GM18502 (cell line): ENCODE measurements around the gene IFIT1.
"Not testable (repeated sequence)": the region's sequence is repeated elsewhere in the genome, so short reads cannot be mapped to it uniquely, and the experiment has no call there.

Experiments used
- ATAC-seq: cut with Tn5 transposase; IDR thresholded peaks from one replicate; pipeline ENCODE4 v1.9.1; 2021; ENCODE audit warnings: mild to moderate bottlenecking; ENCODE audit not compliant: unreplicated experiment, poor library complexity

Gene IFIT1

GRCh38 chr10:89363729-89364442 is 28.5 kb upstream of the IFIT1 start:
- ATAC-seq = no peak

GRCh38 chr10:89364531-89364930 is 27.9 kb upstream of the IFIT1 start:
- ATAC-seq = peak; percentile 41

GRCh38 chr10:89367529-89367928 is 24.9 kb upstream of the IFIT1 start:
- peak; percentile 80 for ATAC-seq

- ATAC-seq = no peak
These were observed 24.3 kb upstream of the IFIT1 start for GRCh38 chr10:89368129-89368528.

- ATAC-seq = no peak
These were observed 23.0 kb upstream of the IFIT1 start for GRCh38 chr10:89369156-89370105.

GRCh38 chr10:89371079-89371478 is 21.3 kb upstream of the IFIT1 start:
- no peak for ATAC-seq

- no peak for ATAC-seq
These were observed 20.4 kb upstream of the IFIT1 start for GRCh38 chr10:89371987-89372386.

GRCh38 chr10:89373916-89374711 is 18.3 kb upstream of the IFIT1 start:
- no peak for ATAC-seq

GRCh38 chr10:89374713-89375141 is 17.7 kb upstream of the IFIT1 start:
- ATAC-seq = no peak

- ATAC-seq = no peak
These were observed 14.5 kb upstream of the IFIT1 start, which contains the start of gene IFIT1B for GRCh38 chr10:89377705-89378637. Gene IFIT1B, plus strand, starts transcription at chr10:89378056. Its CDS starts 80 bp downstream, at chr10:89378136.

GRCh38 chr10:89379103-89379502 is 13.3 kb upstream of the IFIT1 start:
- no peak for ATAC-seq

- no peak for ATAC-seq
These were observed 9.7 kb upstream of the IFIT1 start for GRCh38 chr10:89382757-89383156.

GRCh38 chr10:89384474-89385340 is 7.7 kb upstream of the IFIT1 start:
- ATAC-seq = no peak

- ATAC-seq = no peak
These were observed 3.6 kb upstream of the IFIT1 start for GRCh38 chr10:89388806-89389205.

- ATAC-seq = no peak
These were observed 3.2 kb upstream of the IFIT1 start for GRCh38 chr10:89389254-89389653.

GRCh38 chr10:89390476-89391225 is 1.8 kb upstream of the IFIT1 start:
- ATAC-seq = no peak

- not testable (repeated sequence) for ATAC-seq
These were observed 1.2 kb upstream of the IFIT1 start for GRCh38 chr10:89391226-89391576.

- ATAC-seq = peak; percentile 42
These were observed 551 bp downstream of the IFIT1 start for GRCh38 chr10:89392974-89393373.
